ENCODE data around the gene SALL1. TPM values are rescaled to one million over a fixed set of nuclear protein-coding genes. Genes with fewer than 3 reads are reported as not detected.

The SALL1 gene
- total RNA-seq, 4 donors from 2014 or later: 0.09 to 0.19 TPM; not detected in 2

DNA sequence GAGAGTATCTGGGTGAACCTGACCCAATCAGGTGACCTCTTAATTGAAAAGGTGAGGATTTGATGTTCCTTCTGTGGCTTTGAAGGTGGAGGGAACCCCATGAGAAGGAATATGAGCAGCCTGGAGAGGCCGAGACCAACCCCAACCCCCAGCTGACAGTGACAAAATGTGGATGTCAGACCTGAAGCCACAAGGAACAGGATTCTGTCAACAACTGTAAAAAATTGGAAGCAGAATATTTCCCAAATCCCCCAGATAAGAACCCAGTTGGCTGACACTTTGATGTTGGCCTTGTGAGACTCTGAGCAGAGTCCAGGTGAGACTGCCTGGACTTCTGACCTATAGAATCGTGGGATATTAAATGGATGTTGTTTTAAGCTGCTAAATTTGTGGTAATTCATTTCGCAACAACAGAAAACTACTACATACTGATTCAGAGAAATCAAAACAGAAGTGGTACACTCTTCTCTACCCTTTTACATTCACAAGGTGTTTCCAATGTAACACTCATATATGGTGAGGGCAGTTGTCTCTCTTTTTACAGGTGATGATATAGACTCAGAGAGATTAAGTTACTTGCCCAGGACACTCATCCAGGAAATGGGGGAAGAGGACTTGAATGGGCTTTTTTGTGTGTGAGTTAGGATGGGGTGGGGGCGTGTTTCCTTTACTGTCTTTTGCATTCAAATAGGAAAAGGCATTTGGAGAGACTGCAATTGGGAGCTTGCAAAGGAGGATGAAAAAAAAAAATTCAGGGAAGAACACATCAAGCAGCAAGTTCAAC, 29.8 kb upstream of the SALL1 start:
- ATAC-seq (ENCODE audit: low FRiP score) (no peak), DNase-seq (ENCODE audit: low spot score) (no peak)
- TF ChIP-seq, protein P1, sequence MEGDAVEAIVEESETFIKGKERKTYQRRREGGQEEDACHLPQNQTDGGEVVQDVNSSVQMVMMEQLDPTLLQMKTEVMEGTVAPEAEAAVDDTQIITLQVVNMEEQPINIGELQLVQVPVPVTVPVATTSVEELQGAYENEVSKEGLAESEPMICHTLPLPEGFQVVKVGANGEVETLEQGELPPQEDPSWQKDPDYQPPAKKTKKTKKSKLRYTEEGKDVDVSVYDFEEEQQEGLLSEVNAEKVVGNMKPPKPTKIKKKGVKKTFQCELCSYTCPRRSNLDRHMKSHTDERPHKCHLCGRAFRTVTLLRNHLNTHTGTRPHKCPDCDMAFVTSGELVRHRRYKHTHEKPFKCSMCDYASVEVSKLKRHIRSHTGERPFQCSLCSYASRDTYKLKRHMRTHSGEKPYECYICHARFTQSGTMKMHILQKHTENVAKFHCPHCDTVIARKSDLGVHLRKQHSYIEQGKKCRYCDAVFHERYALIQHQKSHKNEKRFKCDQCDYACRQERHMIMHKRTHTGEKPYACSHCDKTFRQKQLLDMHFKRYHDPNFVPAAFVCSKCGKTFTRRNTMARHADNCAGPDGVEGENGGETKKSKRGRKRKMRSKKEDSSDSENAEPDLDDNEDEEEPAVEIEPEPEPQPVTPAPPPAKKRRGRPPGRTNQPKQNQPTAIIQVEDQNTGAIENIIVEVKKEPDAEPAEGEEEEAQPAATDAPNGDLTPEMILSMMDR (IDR thresholded peaks at IDR 0.05): no peak

DNA sequence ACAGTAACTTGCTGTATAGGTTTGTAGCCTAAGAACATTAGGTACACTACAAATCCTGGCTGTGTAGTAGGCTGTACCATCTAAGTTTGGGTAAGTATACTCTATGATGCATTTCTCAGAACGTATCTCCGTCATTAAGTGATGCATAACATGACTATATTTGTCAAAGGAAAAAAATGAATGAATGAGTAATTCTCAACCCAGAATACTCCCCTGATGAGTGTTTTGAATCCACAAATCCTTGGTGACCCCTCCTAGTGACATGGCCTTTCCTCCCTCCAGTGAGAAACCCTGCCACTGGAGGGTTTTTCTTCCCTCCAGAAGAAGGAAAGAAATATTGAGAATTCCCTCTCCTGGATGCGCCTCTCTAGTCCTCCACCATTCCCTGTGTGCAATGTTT, 24.0 kb upstream of the SALL1 start:
- TF ChIP-seq, protein P1 (IDR thresholded peaks at IDR 0.05): no peak
- ATAC-seq (ENCODE audit: low FRiP score) (no peak), DNase-seq (ENCODE audit: low spot score) (no peak)

DNA sequence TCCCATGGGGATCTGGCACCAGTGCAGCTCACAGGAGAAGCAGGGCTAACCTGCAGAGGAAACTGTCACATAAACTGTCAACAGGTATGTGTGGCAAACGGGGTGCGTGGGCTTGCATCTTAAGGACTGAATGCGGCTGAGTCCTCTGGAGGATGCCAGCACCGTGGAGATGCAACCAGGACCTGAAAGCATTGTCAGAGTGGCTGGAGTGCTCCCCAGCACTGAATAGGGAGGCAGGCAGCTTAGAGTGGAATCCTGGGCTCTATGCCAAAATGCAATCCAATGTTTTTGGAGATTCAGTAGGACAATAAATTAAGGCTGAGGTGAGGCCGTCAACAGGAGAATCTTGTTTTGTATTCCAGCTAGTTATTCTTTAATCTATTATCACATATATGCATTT, 21.3 kb upstream of the SALL1 start:
- ATAC-seq (ENCODE audit: low FRiP score): no peak
- TF ChIP-seq, protein P1 (IDR thresholded peaks at IDR 0.05): no peak
- DNase-seq (ENCODE audit: low spot score): no peak

DNA sequence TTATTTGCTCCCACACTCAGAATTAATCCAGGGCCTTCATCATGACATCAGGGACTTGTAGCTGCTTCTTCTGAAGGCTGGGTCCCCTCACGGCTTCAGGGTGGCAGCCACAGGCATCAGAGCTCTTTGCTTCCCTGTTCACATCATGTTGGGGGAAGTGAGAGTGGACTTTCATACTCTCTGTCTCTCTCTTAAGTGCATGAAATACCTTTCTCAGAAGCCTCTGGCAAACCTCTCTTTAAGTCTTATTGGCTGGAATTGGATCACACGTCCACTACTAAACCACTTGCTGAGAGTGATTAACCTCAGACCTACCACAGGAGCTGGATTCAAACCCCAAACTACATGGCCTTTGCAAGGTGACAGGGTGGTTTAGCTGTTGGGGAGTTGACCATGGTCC, 17.7 kb upstream of the SALL1 start:
- DNase-seq (ENCODE audit: low spot score): no peak
- TF ChIP-seq, protein P1 (IDR thresholded peaks at IDR 0.05): no peak
- ATAC-seq (ENCODE audit: low FRiP score): no peak

DNA sequence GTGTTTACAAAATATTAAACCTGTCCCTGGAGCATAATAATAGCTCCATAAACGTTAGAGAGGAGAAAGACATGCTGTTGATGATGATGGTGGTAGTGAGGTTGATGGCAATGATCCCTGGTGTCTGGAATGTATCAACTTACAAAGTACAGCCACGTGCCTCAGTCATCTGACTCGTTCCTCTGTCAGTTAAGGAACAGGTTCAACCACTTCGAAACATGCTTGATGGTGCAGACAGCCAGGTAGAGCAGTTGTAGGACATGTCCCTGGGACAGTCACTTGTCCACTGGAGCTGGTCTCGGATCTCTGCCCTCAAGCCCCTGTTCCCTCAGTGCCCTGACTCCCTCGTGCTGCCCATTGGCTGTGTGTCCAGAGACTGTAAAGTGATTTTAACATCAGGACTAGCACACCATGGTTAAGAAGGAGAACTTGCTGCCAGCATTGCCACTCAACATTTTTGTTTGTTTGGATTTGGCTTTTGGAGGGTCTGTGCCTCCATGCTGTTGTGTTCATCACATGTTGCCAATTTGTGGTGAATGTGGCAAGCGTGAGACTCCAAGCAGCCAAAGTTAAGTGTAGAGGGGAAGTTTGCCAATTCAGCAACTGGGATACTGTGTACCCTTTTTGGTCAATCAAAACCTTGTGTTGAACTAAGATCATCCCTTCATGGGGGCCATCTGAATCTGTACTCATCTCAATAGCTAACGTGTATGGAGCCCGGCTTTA, 16.3 kb upstream of the SALL1 start:
- TF ChIP-seq, protein P1 (IDR thresholded peaks at IDR 0.05): no peak
- no peak for ATAC-seq (ENCODE audit: low FRiP score)
- DNase-seq (ENCODE audit: low spot score): no peak

DNA sequence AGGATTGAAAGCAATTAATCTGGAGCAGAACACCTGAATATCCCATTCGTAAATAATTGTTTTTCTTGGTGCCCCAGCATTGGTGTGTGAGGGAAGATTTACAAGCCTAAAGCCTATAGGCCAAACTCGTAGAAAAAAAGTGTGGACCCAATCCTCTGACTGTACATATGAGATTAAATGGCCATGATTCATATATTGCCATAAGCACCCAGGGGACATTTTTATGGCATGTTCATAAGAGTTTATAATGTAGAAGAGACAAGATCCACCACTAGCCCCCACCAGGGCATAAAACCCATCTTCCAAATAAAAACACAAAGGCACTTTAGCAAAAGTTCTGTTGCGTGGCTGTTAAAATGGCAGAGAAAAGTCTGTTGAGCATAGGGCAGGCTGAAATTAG, 15.5 kb upstream of the SALL1 start:
- ATAC-seq (ENCODE audit: low FRiP score) (no peak), DNase-seq (ENCODE audit: low spot score) (no peak)
- TF ChIP-seq, protein P1 (IDR thresholded peaks at IDR 0.05): no peak
